Mesendoderm (in vitro differentiated cells): ENCODE results near the gene NIFK.
"Not testable (repeated sequence)": the region's sequence is repeated elsewhere in the genome, so short reads cannot be mapped to it uniquely, and the experiment has no call there.

ENCODE experiments used
- DNase-seq: peaks from one replicate; pipeline ENCODE4 v3.0.0; 2013
- H2AK5ac ChIP-seq: 2 replicates; pipeline ENCODE4 v1.6.1; 2013; ENCODE audit warnings: low read length, inconsistent platforms
- H2BK120ac ChIP-seq: 2 replicates; pipeline ENCODE4 v1.6.1; 2013; ENCODE audit warnings: low read depth, mild to moderate bottlenecking, low read length, moderate library complexity, mixed read lengths
- H2BK15ac ChIP-seq: replicated peaks from 2 replicates; pipeline ENCODE4 v1.6.1; 2013; ENCODE audit warnings: low read depth, mild to moderate bottlenecking, moderate library complexity
- H2BK5ac ChIP-seq: 2 replicates; pipeline ENCODE4 v1.6.1; 2013; ENCODE audit warnings: low read length, inconsistent platforms
- H3K18ac ChIP-seq: 2 replicates; pipeline ENCODE4 v1.6.1; 2013; ENCODE audit warnings: mild to moderate bottlenecking, low read length, mixed read lengths
- H3K23ac ChIP-seq: one replicate; pipeline ENCODE4 v1.6.1; 2013; ENCODE audit warnings: low read length
- H3K27ac ChIP-seq: 2 replicates; pipeline ENCODE4 v1.5.1; 2013; ENCODE audit warnings: low read depth, mild to moderate bottlenecking, inconsistent platforms, low read length, moderate library complexity
- H3K27me3 ChIP-seq: 2 replicates; pipeline ENCODE4 v1.6.1; 2013; ENCODE audit warnings: low read length, control low read depth, mild to moderate bottlenecking, inconsistent platforms; ENCODE audit not compliant: insufficient read depth, poor library complexity
- H3K36me3 ChIP-seq: 2 replicates; pipeline ENCODE4 v1.6.1; 2013; ENCODE audit warnings: low read length, inconsistent platforms; ENCODE audit not compliant: control insufficient read depth, insufficient read depth
- H3K4ac ChIP-seq: one replicate; pipeline ENCODE4 v1.6.1; 2013; ENCODE audit warnings: low read depth, mild to moderate bottlenecking, low read length, moderate library complexity
- H3K4me1 ChIP-seq: 2 replicates; pipeline ENCODE4 v1.6.1; 2013; ENCODE audit warnings: low read depth, low read length, inconsistent platforms; ENCODE audit not compliant: control insufficient read depth
- H3K4me2 ChIP-seq: 2 replicates; pipeline ENCODE4 v1.6.1; 2013; ENCODE audit warnings: low read length
- H3K4me3 ChIP-seq: 2 replicates; pipeline ENCODE4 v1.5.1; 2013; ENCODE audit warnings: mild to moderate bottlenecking, low read length
- H3K56ac ChIP-seq: one replicate; pipeline ENCODE4 v1.6.1; 2013; ENCODE audit warnings: low read length
- H3K79me1 ChIP-seq: 2 replicates; pipeline ENCODE4 v1.6.1; 2013; ENCODE audit warnings: low read length, inconsistent platforms
- H3K79me2 ChIP-seq: 2 replicates; pipeline ENCODE4 v1.6.1; 2013; ENCODE audit warnings: mild to moderate bottlenecking, low read length; ENCODE audit not compliant: control insufficient read depth, insufficient read depth
- H3K9ac ChIP-seq: 2 replicates; pipeline ENCODE4 v1.6.1; 2013; ENCODE audit warnings: low read length, inconsistent platforms
- H4K5ac ChIP-seq: one replicate; pipeline ENCODE4 v1.6.1; 2013; ENCODE audit warnings: low read length
- H4K8ac ChIP-seq: one replicate; pipeline ENCODE4 v1.6.1; 2013; ENCODE audit warnings: low read depth, mild to moderate bottlenecking, control low read depth, low read length, moderate library complexity
- WGBS: extraction: QIAGEN DNeasy Blood & Tissue Kit; methylation state at CpG from one replicate; pipeline ENCODE4 v1.1.7; 2013; ENCODE audit warnings: low lambda C conversion rate, missing lambda C conversion rate; ENCODE audit not compliant: insufficient coverage; ENCODE audit errors: extremely low coverage; 5-methylcytosine and 5-hydroxymethylcytosine counted together

NIFK gene

GRCh38 chr2:121741450-121741849 is 4.8 kb upstream of the NIFK start:
- no peak overlapping the region for H3K9ac ChIP-seq
- H4K5ac ChIP-seq, result no peak overlapping the region
- H3K79me1 ChIP-seq, result no peaks in the 10 kb centered on the region
- no peaks in the 10 kb centered on the region for H3K36me3 ChIP-seq
- no peaks in the 10 kb centered on the region for H3K4me1 ChIP-seq
- no peak overlapping the region for H3K56ac ChIP-seq
- no peak overlapping the region for H3K18ac ChIP-seq
- no peak overlapping the region for H2AK5ac ChIP-seq
- H3K4me2 ChIP-seq, result no peak overlapping the region
- no peak overlapping the region for H4K8ac ChIP-seq
- H2BK120ac ChIP-seq, result no peak overlapping the region
- H3K4ac ChIP-seq, result no peak overlapping the region
- H3K4me3 ChIP-seq, result no peak overlapping the region
- peaks cover 2% of the 10 kb centered on the region for H3K79me2 ChIP-seq
- no peak overlapping the region for H2BK5ac ChIP-seq
- no peak overlapping the region for H3K27ac ChIP-seq
- WGBS, result no CpG with 5 or more reads among the region's 3 CpGs
- no peak overlapping the region for H2BK15ac ChIP-seq
- no peak overlapping the region for H3K23ac ChIP-seq
- H3K27me3 ChIP-seq, result no peaks in the 10 kb centered on the region
- DNase-seq, result no peak

GRCh38 chr2:121740973-121741372 is 4.3 kb upstream of the NIFK start:
- Histone ChIP-seq H3K18ac (no peak overlapping the region), H3K23ac (no peak overlapping the region), H3K79me1 (no peaks in the 10 kb centered on the region), H3K4me1 (no peaks in the 10 kb centered on the region), H3K27ac (no peak overlapping the region), H2BK5ac (no peak overlapping the region), H3K9ac (no peak overlapping the region), H3K4me3 (no peak overlapping the region), H3K79me2 (peaks cover 6% of the 10 kb centered on the region), H2AK5ac (no peak overlapping the region), H3K56ac (no peak overlapping the region), H3K4ac (no peak overlapping the region), H2BK15ac (no peak overlapping the region), H3K4me2 (no peak overlapping the region), H3K27me3 (no peaks in the 10 kb centered on the region), H4K5ac (no peak overlapping the region), H4K8ac (no peak overlapping the region), H3K36me3 (no peaks in the 10 kb centered on the region), H2BK120ac (no peak overlapping the region)
- no peak for DNase-seq
- WGBS, result no CpG with 5 or more reads among the region's 6 CpGs

- Histone ChIP-seq H3K27ac (peak overlapping the region; percentile 27), H3K4me2 (peak overlapping the region; percentile 65), H2BK5ac (peak overlapping the region; percentile 1), H3K23ac (no peak overlapping the region), H3K4ac (peak overlapping the region; percentile 84), H3K36me3 (peaks cover 7% of the 10 kb centered on the region), H3K56ac (peak overlapping the region; percentile 92), H3K9ac (peak overlapping the region; percentile 96), H2BK15ac (no peak overlapping the region), H4K8ac (peak overlapping the region; percentile 43), H2BK120ac (no peak overlapping the region), H3K27me3 (no peaks in the 10 kb centered on the region), H3K4me3 (peak overlapping the region; percentile 94), H4K5ac (no peak overlapping the region), H3K79me1 (peaks cover 5% of the 10 kb centered on the region), H2AK5ac (no peak overlapping the region), H3K18ac (no peak overlapping the region), H3K79me2 (peaks cover 27% of the 10 kb centered on the region), H3K4me1 (no peaks in the 10 kb centered on the region)
- no CpG with 5 or more reads among the region's 8 CpGs for WGBS
- DNase-seq, result no peak
These were observed 574 bp downstream of the NIFK start for GRCh38 chr2:121736140-121736461.

- Histone ChIP-seq H3K4me3 (peak overlapping the region; percentile 94), H3K4ac (no peak overlapping the region), H3K18ac (no peak overlapping the region), H2BK5ac (no peak overlapping the region), H2AK5ac (no peak overlapping the region), H3K27me3 (no peaks in the 10 kb centered on the region), H3K79me2 (peaks cover 27% of the 10 kb centered on the region), H3K4me1 (no peaks in the 10 kb centered on the region), H3K36me3 (peaks cover 7% of the 10 kb centered on the region), H4K5ac (no peak overlapping the region), H3K79me1 (peaks cover 6% of the 10 kb centered on the region), H3K9ac (peak overlapping the region; percentile 96), H3K56ac (peak overlapping the region; percentile 92), H3K23ac (no peak overlapping the region), H2BK15ac (no peak overlapping the region), H3K27ac (no peak overlapping the region), H2BK120ac (no peak overlapping the region), H3K4me2 (peak overlapping the region; percentile 65), H4K8ac (no peak overlapping the region)
- DNase-seq, result no peak
- WGBS, result no CpG with 5 or more reads among the region's 10 CpGs
These were observed 1.1 kb downstream of the NIFK start for GRCh38 chr2:121735518-121736074.

GRCh38 chr2:121734544-121734943 is 2.1 kb downstream of the NIFK start:
- H3K18ac ChIP-seq, H3K79me1 ChIP-seq, H2BK5ac ChIP-seq, H3K4me3 ChIP-seq, H2AK5ac ChIP-seq, H3K9ac ChIP-seq, DNase-seq, H3K36me3 ChIP-seq, H2BK120ac ChIP-seq, H3K27ac ChIP-seq, H4K5ac ChIP-seq, H3K23ac ChIP-seq, H4K8ac ChIP-seq, H3K27me3 ChIP-seq, H3K4me1 ChIP-seq, H2BK15ac ChIP-seq, H3K56ac ChIP-seq, H3K4me2 ChIP-seq, H3K4ac ChIP-seq: not testable (repeated sequence)
- peaks cover 27% of the 10 kb centered on the region for H3K79me2 ChIP-seq
- no CpG with 5 or more reads among the region's 11 CpGs for WGBS

- Histone ChIP-seq H2BK15ac (no peak overlapping the region), H3K36me3 (peaks cover 11% of the 10 kb centered on the region), H4K5ac (no peak overlapping the region), H3K4ac (no peak overlapping the region), H2AK5ac (no peak overlapping the region), H3K27me3 (no peaks in the 10 kb centered on the region), H2BK5ac (no peak overlapping the region), H3K79me2 (peaks cover 25% of the 10 kb centered on the region), H3K23ac (no peak overlapping the region), H2BK120ac (no peak overlapping the region), H4K8ac (no peak overlapping the region), H3K27ac (no peak overlapping the region), H3K4me2 (no peak overlapping the region), H3K9ac (no peak overlapping the region), H3K4me1 (no peaks in the 10 kb centered on the region), H3K79me1 (peaks cover 6% of the 10 kb centered on the region), H3K18ac (no peak overlapping the region), H3K56ac (no peak overlapping the region), H3K4me3 (no peak overlapping the region)
- no peak for DNase-seq
- no CpG with 5 or more reads among the region's 6 CpGs for WGBS
These were observed 5.3 kb downstream of the NIFK start for GRCh38 chr2:121731366-121731765.
